GM10847 (cell line): ENCODE results near the gene MLH1.

Source experiments
- POLR2A ChIP-seq: IDR thresholded peaks from 2 replicates; pipeline ENCODE4 v1.6.1; 2011; ENCODE audit not compliant: insufficient read length; ENCODE audit errors: extremely low read depth

The MLH1 gene

GRCh38 chr3:36993326-36994283, at the start of gene MLH1:
Gene MLH1 (plus strand): TSS chr3:36993518. CDS start chr3:36993548, 30 bp downstream.
- TF ChIP-seq POLR2A, result peak; percentile 79

GRCh38 chr3:36943601-36944000, 49.7 kb upstream of the MLH1 start:
- TF ChIP-seq POLR2A, result no peak

GRCh38 chr3:36944012-36944640, 49.2 kb upstream of the MLH1 start:
- no peak for TF ChIP-seq POLR2A

- TF ChIP-seq POLR2A, result no peak
Measured at GRCh38 chr3:36944641-36945270, 48.6 kb upstream of the MLH1 start, which contains the start of gene TRANK1. Gene TRANK1 (minus strand): TSS chr3:36945054. CDS start chr3:36944809, 245 bp downstream.

- no peak for TF ChIP-seq POLR2A
Measured at GRCh38 chr3:36945333-36945980, 47.9 kb upstream of the MLH1 start.

- TF ChIP-seq POLR2A, result no peak
Measured at GRCh38 chr3:36954452-36955134, 38.7 kb upstream of the MLH1 start.

GRCh38 chr3:36956155-36956554, 37.2 kb upstream of the MLH1 start:
- TF ChIP-seq POLR2A, result no peak

- TF ChIP-seq POLR2A, result no peak
Measured at GRCh38 chr3:36957063-36957462, 36.3 kb upstream of the MLH1 start.

- no peak for TF ChIP-seq POLR2A
Measured at GRCh38 chr3:36957862-36958686, 35.2 kb upstream of the MLH1 start.

GRCh38 chr3:36959821-36960220, 33.5 kb upstream of the MLH1 start:
- TF ChIP-seq POLR2A, result no peak

- TF ChIP-seq POLR2A, result no peak
Measured at GRCh38 chr3:36960502-36960901, 32.8 kb upstream of the MLH1 start.

- TF ChIP-seq POLR2A, result no peak
Measured at GRCh38 chr3:36964331-36964730, 29.0 kb upstream of the MLH1 start.

- TF ChIP-seq POLR2A, result no peak
Measured at GRCh38 chr3:36964817-36965216, 28.5 kb upstream of the MLH1 start.

- TF ChIP-seq POLR2A, result no peak
Measured at GRCh38 chr3:36965440-36965839, 27.9 kb upstream of the MLH1 start.

- no peak for TF ChIP-seq POLR2A
Measured at GRCh38 chr3:36969085-36969484, 24.2 kb upstream of the MLH1 start.
